GM21367 (cell line): Measurements from ENCODE around the gene TRIM61.
"Not testable (repeated sequence)": the region's sequence is repeated elsewhere in the genome, so short reads cannot be mapped to it uniquely, and the experiment has no call there.

Source experiments
- ATAC-seq: cut with Tn5 transposase; IDR thresholded peaks from one replicate; pipeline ENCODE4 v1.9.1; 2021; ENCODE audit not compliant: unreplicated experiment

Gene TRIM61

GRCh38 chr4:164959421-164959820, 18.0 kb downstream of the TRIM61 start:
- ATAC-seq, result not testable (repeated sequence)

- ATAC-seq, result peak; percentile 100
These were observed 20.5 kb downstream of the TRIM61 start for GRCh38 chr4:164956766-164957643.

GRCh38 chr4:164955107-164955805, 22.2 kb downstream of the TRIM61 start:
- no peak for ATAC-seq

- no peak for ATAC-seq
These were observed 24.9 kb downstream of the TRIM61 start for GRCh38 chr4:164952551-164952950.

- peak; percentile 52 for ATAC-seq
These were observed 27.9 kb downstream of the TRIM61 start for GRCh38 chr4:164949448-164950143.

GRCh38 chr4:164948975-164949374, 28.5 kb downstream of the TRIM61 start:
- ATAC-seq, result no peak

GRCh38 chr4:164948006-164948405, 29.5 kb downstream of the TRIM61 start:
- not testable (repeated sequence) for ATAC-seq

GRCh38 chr4:164946810-164947209, 30.6 kb downstream of the TRIM61 start:
- no peak for ATAC-seq

GRCh38 chr4:164945146-164945545, 32.3 kb downstream of the TRIM61 start:
- ATAC-seq, result no peak

- no peak for ATAC-seq
These were observed 34.3 kb downstream of the TRIM61 start for GRCh38 chr4:164943192-164943591.

GRCh38 chr4:164937576-164938270, 39.7 kb downstream of the TRIM61 start:
- ATAC-seq, result peak; percentile 46

GRCh38 chr4:164935865-164936606, 41.4 kb downstream of the TRIM61 start:
- peak; percentile 47 for ATAC-seq

GRCh38 chr4:164935363-164935762, 42.1 kb downstream of the TRIM61 start:
- ATAC-seq, result peak; percentile 53

GRCh38 chr4:164933244-164933643, 44.2 kb downstream of the TRIM61 start:
- ATAC-seq, result no peak

- no peak for ATAC-seq
These were observed 45.7 kb downstream of the TRIM61 start for GRCh38 chr4:164931551-164932324.

GRCh38 chr4:164930647-164931046, 46.8 kb downstream of the TRIM61 start:
- ATAC-seq, result no peak

GRCh38 chr4:164927101-164927500, 50.4 kb downstream of the TRIM61 start:
- not testable (repeated sequence) for ATAC-seq

- ATAC-seq, result no peak
These were observed 51.2 kb downstream of the TRIM61 start for GRCh38 chr4:164926301-164926700.

GRCh38 chr4:164924670-164925238, 52.7 kb downstream of the TRIM61 start:
- no peak for ATAC-seq
